Panc1 (cell line): Measurements from ENCODE around the gene NPAS3. TPM values are rescaled to one million over a fixed set of nuclear protein-coding genes. Genes with fewer than 3 reads are reported as not detected.

ENCODE experiments used
- ATAC-seq: fragments of 200-7000 bp; cut with Tn5 transposase; 2 replicates; pipeline ENCODE4 v1.9.1; 2020; ENCODE audit warnings: mild to moderate bottlenecking, moderate library complexity
- BruUV-seq: library from RNA; stranded (reverse); fragments of 400-500 nt; replicated peaks from 2 replicates; lab custom pipeline; 2021; lab: Mats Ljungman, UMichigan
- CTCF ChIA-PET: fragments of 300-600 bp; sonication (Branson Sonifier 250); formaldehyde crosslinking; loops from one replicate; lab custom pipeline; 2022; ENCODE audit warnings: antibody characterized with exemption; lab: Charles Lee
- POLR2A ChIA-PET: fragments of 300-600 bp; sonication (Branson Sonifier 250); formaldehyde crosslinking; loops from one replicate; lab custom pipeline; 2022; ENCODE audit warnings: antibody characterized with exemption; lab: Charles Lee
- DNase-seq: peaks from one replicate; pipeline ENCODE4 v3.0.0-alpha.2; 2010; ENCODE audit warnings: low read depth, low spot score
- H3K27ac ChIP-seq: 2 replicates; pipeline ENCODE4 v1.5.1; 2011; ENCODE audit warnings: mild to moderate bottlenecking, low read length, inconsistent platforms
- H3K27me3 ChIP-seq: fragments of 200-500 bp; sonication (Bioruptor generic); 2 replicates; pipeline ENCODE4 v1.6.0; 2014; ENCODE audit warnings: low read length, inconsistent platforms; ENCODE audit not compliant: control insufficient read depth, insufficient read depth
- H3K36me3 ChIP-seq: fragments of 200-500 bp; sonication (Bioruptor generic); 2 replicates; pipeline ENCODE4 v1.5.1; 2014; ENCODE audit warnings: inconsistent platforms, mild to moderate bottlenecking, low read length, moderate library complexity; ENCODE audit not compliant: control insufficient read depth, insufficient read depth
- H3K4me1 ChIP-seq: 2 replicates; pipeline ENCODE4 v1.5.1; 2011; ENCODE audit warnings: inconsistent platforms, mild to moderate bottlenecking, low read length, moderate library complexity; ENCODE audit not compliant: control insufficient read depth, insufficient read depth
- H3K4me3 ChIP-seq, 2 experiments: 2 replicates each; pipeline ENCODE4 v1.5.1; 2011 to 2012; ENCODE audit warnings: low read depth in 2 of 2, low read length in 2 of 2, mild to moderate bottlenecking in 2 of 2, inconsistent platforms in 1 of 2, moderate library complexity in 1 of 2
- H3K9me3 ChIP-seq: fragments of 200-500 bp; sonication (Bioruptor generic); 2 replicates; pipeline ENCODE4 v1.5.1; 2014; ENCODE audit warnings: low read depth, mild to moderate bottlenecking, inconsistent platforms, low read length, moderate library complexity; ENCODE audit not compliant: control insufficient read depth, insufficient read depth
- CTCF ChIP-seq: fragments of 450-650 bp; IDR thresholded peaks from 2 replicates; pipeline ENCODE4 v1.5.1; 2017; ENCODE audit warnings: mild to moderate bottlenecking
- POLR2AphosphoS5 ChIP-seq: IDR thresholded peaks from 2 replicates; pipeline ENCODE4 v1.6.1; 2012; ENCODE audit warnings: mild to moderate bottlenecking, low read depth, low read length, moderate library complexity
- REST ChIP-seq, 2 experiments: IDR thresholded peaks; 2 replicates each; pipeline ENCODE4 v1.6.1; 2011 to 2012; ENCODE audit warnings: low read depth in 2 of 2, control low read depth in 1 of 2, low read length in 1 of 2, mild to moderate bottlenecking in 1 of 2, moderate library complexity in 1 of 2; ENCODE audit not compliant: insufficient read depth in 1 of 2
- SIN3A ChIP-seq: IDR thresholded peaks from 2 replicates; pipeline ENCODE4 v1.6.1; 2012; ENCODE audit warnings: low read depth, mild to moderate bottlenecking, low read length, moderate library complexity, borderline replicate concordance; ENCODE audit not compliant: insufficient read depth
- TCF7L2 ChIP-seq: IDR thresholded peaks from 2 replicates; pipeline ENCODE4 v1.6.1; 2011; ENCODE audit warnings: mild to moderate bottlenecking, low read depth, low read length, inconsistent platforms
- in situ Hi-C: cut with HindIII; loops from 2 replicates; pipeline ENCODE4 v1.10.0; 2016; ENCODE audit warnings: low sequenced_read_pairs, low pct_unique_long_range_greater_than_20kb
- intact Hi-C: fragments of 100-400 bp; cut with micrococcal nuclease; formaldehyde crosslinking; loops from one replicate; pipeline ENCODE4 v1.10.0; 2022; ENCODE audit not compliant: unreplicated experiment
- total RNA-seq: library from RNA; stranded (reverse); gene quantifications from one replicate; pipeline ENCODE4 v1.2.1, GENCODE V29; 2021; ENCODE audit not compliant: unreplicated experiment

NPAS3 gene
- total RNA-seq, 1 experiment from 2014 or later, result 0.23 TPM

DNA sequence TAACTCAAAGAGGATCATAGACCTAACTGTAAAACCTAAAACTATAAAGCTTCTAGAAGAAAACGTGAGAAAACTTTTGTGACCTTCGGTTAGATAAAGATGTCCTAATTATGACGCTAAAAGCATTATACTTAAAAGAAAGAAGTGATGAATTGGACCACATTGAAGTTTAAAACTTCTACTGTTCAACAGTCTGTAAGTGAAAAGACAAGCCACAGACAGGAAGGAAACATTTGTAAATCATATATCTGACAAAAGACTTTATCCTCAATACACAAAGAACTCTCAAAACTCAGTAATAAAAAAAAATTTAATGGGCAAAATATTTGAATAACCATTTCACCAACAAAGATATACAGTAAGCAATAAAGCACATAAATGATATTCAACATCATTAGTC is 667.9 kb downstream of the NPAS3 start:
- in situ Hi-C loops, result no loop called here
- no TSS peak for BruUV-seq

GRCh38 chr14:33609582-33609981 is 670.9 kb downstream of the NPAS3 start:
- no peak for TF ChIP-seq SIN3A
- TF ChIP-seq TCF7L2, result no peak
- no peak for TF ChIP-seq REST (IDR thresholded peaks at IDR 0.05; ENCODE audit: insufficient read depth in 1 of 2, low read depth in 2 of 2, low read length in 1 of 2)
- TF ChIP-seq CTCF, result no peak
- Histone ChIP-seq H3K36me3 (no peaks in the 10 kb centered on the region), H3K4me3 (no peak overlapping the region), H3K4me1 (no peaks in the 10 kb centered on the region), H3K9me3 (no peaks in the 10 kb centered on the region), H3K27ac (no peak overlapping the region), H3K27me3 (no peaks in the 10 kb centered on the region)
- intact Hi-C loops (no loop called here), in situ Hi-C loops (no loop called here)
- POLR2A ChIA-PET, result no interaction called here
- CTCF ChIA-PET, result no interaction called here
- no TSS peak for BruUV-seq
- no peak for DNase-seq
- no peak for ATAC-seq

More for the DNA sequence above, 667.9 kb downstream of the NPAS3 start:
- ATAC-seq (no peak), DNase-seq (no peak)
- no peak for TF ChIP-seq TCF7L2
- TF ChIP-seq CTCF, result no peak
- no peak for TF ChIP-seq POLR2AphosphoS5
- no peak for TF ChIP-seq REST (IDR thresholded peaks at IDR 0.05; ENCODE audit: insufficient read depth in 1 of 2, low read depth in 2 of 2, low read length in 1 of 2)
- no peak for TF ChIP-seq SIN3A
- intact Hi-C loops, result no loop called here
- Histone ChIP-seq H3K27ac (no peak overlapping the region), H3K9me3 (no peaks in the 10 kb centered on the region), H3K27me3 (no peaks in the 10 kb centered on the region), H3K4me3 (no peak overlapping the region), H3K4me1 (no peaks in the 10 kb centered on the region), H3K36me3 (no peaks in the 10 kb centered on the region)
- POLR2A ChIA-PET, result no interaction called here
- CTCF ChIA-PET, result no interaction called here
